OCI-LY7 (cell line): ENCODE measurements around the gene PPARG. TPM values are rescaled to one million over a fixed set of nuclear protein-coding genes. Genes with fewer than 3 reads are reported as not detected.
"Not testable (repeated sequence)": the region's sequence is repeated elsewhere in the genome, so short reads cannot be mapped to it uniquely, and the experiment has no call there.

Experiments used
- BruUV-seq: library from RNA; stranded (reverse); fragments of 400-500 nt; replicated peaks from 2 replicates; lab custom pipeline; 2021; lab: Mats Ljungman, UMichigan
- CTCF ChIA-PET: fragments of 300-600 bp; sonication (Branson Sonifier 250); formaldehyde crosslinking; loops from one replicate; lab custom pipeline; 2022; ENCODE audit warnings: antibody characterized with exemption; ENCODE audit not compliant: unreplicated experiment; lab: Charles Lee
- POLR2A ChIA-PET: fragments of 300-600 bp; sonication (Branson Sonifier 250); formaldehyde crosslinking; loops from one replicate; lab custom pipeline; 2022; ENCODE audit warnings: antibody characterized with exemption; lab: Charles Lee
- DNase-seq: peaks from one replicate; pipeline ENCODE4 v3.0.0-alpha.2; 2015; ENCODE audit warnings: low spot score
- H2AFZ ChIP-seq: fragments of 200-600 bp; sonication (generic), shearing (Covaris generic); 2 replicates; pipeline ENCODE4 v1.6.1; 2014; ENCODE audit warnings: mild to moderate bottlenecking, antibody characterized with exemption, low read length, moderate library complexity
- H3K27ac ChIP-seq: fragments of 200-600 bp; sonication (generic); 2 replicates; pipeline ENCODE4 v1.5.1; 2014; ENCODE audit warnings: mixed run types, low read depth, mild to moderate bottlenecking, moderate library complexity, low read length, inconsistent platforms; ENCODE audit not compliant: poor library complexity, severe bottlenecking
- H3K36me3 ChIP-seq: fragments of 200-600 bp; sonication (generic); 2 replicates; pipeline ENCODE4 v1.6.1; 2014; ENCODE audit warnings: mild to moderate bottlenecking, antibody characterized with exemption, low read length, moderate library complexity, mixed read lengths; ENCODE audit not compliant: insufficient read depth
- H3K4me1 ChIP-seq: fragments of 200-600 bp; sonication (generic); 2 replicates; pipeline ENCODE4 v1.5.1; 2014; ENCODE audit warnings: mild to moderate bottlenecking, low read length; ENCODE audit not compliant: insufficient read depth, poor library complexity, severe bottlenecking
- H3K4me2 ChIP-seq: fragments of 200-600 bp; sonication (generic); 2 replicates; pipeline ENCODE4 v1.6.1; 2014; ENCODE audit warnings: mild to moderate bottlenecking, low read length
- H3K4me3 ChIP-seq: fragments of 200-600 bp; sonication (generic); 2 replicates; pipeline ENCODE4 v1.5.1; 2014; ENCODE audit warnings: mild to moderate bottlenecking, low read depth, low read length; ENCODE audit not compliant: poor library complexity, severe bottlenecking
- H3K79me2 ChIP-seq: fragments of 200-600 bp; sonication (generic); 2 replicates; pipeline ENCODE4 v1.6.1; 2016; ENCODE audit warnings: low read depth, mild to moderate bottlenecking, low read length, moderate library complexity, mixed read lengths; ENCODE audit not compliant: insufficient read depth
- H3K9me2 ChIP-seq: fragments of 200-600 bp; sonication (generic); 2 replicates; pipeline ENCODE4 v1.6.1; 2016; ENCODE audit warnings: mild to moderate bottlenecking, low read length, mixed read lengths; ENCODE audit not compliant: insufficient read depth
- H3K9me3 ChIP-seq: fragments of 200-600 bp; sonication (generic); 2 replicates; pipeline ENCODE4 v1.6.1; 2014; ENCODE audit warnings: mild to moderate bottlenecking, mixed run types, low read length, mixed read lengths
- H4K20me1 ChIP-seq: fragments of 200-600 bp; sonication (generic); 2 replicates; pipeline ENCODE4 v1.6.1; 2014; ENCODE audit warnings: mild to moderate bottlenecking, antibody characterized with exemption, low read length, moderate library complexity, mixed read lengths; ENCODE audit not compliant: insufficient read depth
- CTCF ChIP-seq: fragments of 200-600 bp; sonication (generic); conservative IDR thresholded peaks from 2 replicates; pipeline ENCODE4 v1.5.1; 2014; ENCODE audit warnings: mild to moderate bottlenecking, antibody characterized with exemption, low read length, moderate library complexity, mixed read lengths
- EZH2phosphoT487 ChIP-seq: fragments of 200-600 bp; sonication (generic); IDR thresholded peaks from 2 replicates; pipeline ENCODE4 v1.6.1; 2018; ENCODE audit warnings: low read depth, borderline replicate concordance, mild to moderate bottlenecking, mixed run types, antibody characterized with exemption, low read length, moderate library complexity, mixed read lengths
- intact Hi-C: fragments of 100-400 bp; cut with micrococcal nuclease; formaldehyde crosslinking; loops from one replicate; pipeline ENCODE4 v1.10.0; 2022; ENCODE audit not compliant: unreplicated experiment
- total RNA-seq, 2 experiments: library from RNA; depleted of rRNA in 1 of 2; stranded (reverse); fragments of >200 nt in 1 of 2; shearing (Covaris generic) in 1 of 2; gene quantifications; 2 replicates each; pipeline ENCODE4 v1.2.3, GENCODE V29; 2014 to 2022

The PPARG gene
- total RNA-seq, 2 experiments from 2014 or later, result not detected

GRCh38 chr3:12285003-12285555, 3.8 kb upstream of the PPARG start:
- Histone ChIP-seq H3K4me2 (no peak overlapping the region), H3K4me1 (no peaks in the 10 kb centered on the region), H2AFZ (no peak overlapping the region), H3K4me3 (no peak overlapping the region), H3K36me3 (no peaks in the 10 kb centered on the region), H4K20me1 (no peaks in the 10 kb centered on the region), H3K9me2 (no peaks in the 10 kb centered on the region), H3K9me3 (no peaks in the 10 kb centered on the region), H3K79me2 (no peaks in the 10 kb centered on the region), H3K27ac (no peak overlapping the region)
- POLR2A ChIA-PET, result no interaction called here
- BruUV-seq, result no TSS peak
- intact Hi-C loops, result no loop called here
- TF ChIP-seq CTCF, result no peak
- TF ChIP-seq EZH2phosphoT487, result no peak
- CTCF ChIA-PET, result no interaction called here
- DNase-seq, result no peak

GRCh38 chr3:12285779-12286178, 3.1 kb upstream of the PPARG start:
- H3K36me3 ChIP-seq, H3K79me2 ChIP-seq, DNase-seq, CTCF ChIA-PET, H3K4me3 ChIP-seq, H3K4me1 ChIP-seq, POLR2A ChIA-PET, H4K20me1 ChIP-seq, H3K9me3 ChIP-seq, intact Hi-C loops, H3K9me2 ChIP-seq, H2AFZ ChIP-seq, BruUV-seq, H3K4me2 ChIP-seq, H3K27ac ChIP-seq: not testable (repeated sequence)

- H3K4me1 ChIP-seq, result no peaks in the 10 kb centered on the region
- H3K9me3 ChIP-seq, result no peaks in the 10 kb centered on the region
- intact Hi-C loops, result no loop called here
- POLR2A ChIA-PET, result no interaction called here
- CTCF ChIA-PET, result no interaction called here
- BruUV-seq, result no TSS peak
- no peak overlapping the region for H3K4me3 ChIP-seq
- TF ChIP-seq CTCF (no peak), EZH2phosphoT487 (no peak)
- no peak overlapping the region for H3K27ac ChIP-seq
- no peak for DNase-seq
- H3K36me3 ChIP-seq, result no peaks in the 10 kb centered on the region
- H3K79me2 ChIP-seq, result no peaks in the 10 kb centered on the region
- H3K9me2 ChIP-seq, result no peaks in the 10 kb centered on the region
- no peak overlapping the region for H3K4me2 ChIP-seq
- H4K20me1 ChIP-seq, result no peaks in the 10 kb centered on the region
- no peak overlapping the region for H2AFZ ChIP-seq
These were observed 2.4 kb upstream of the PPARG start for GRCh38 chr3:12286504-12286903.
